Osteocyte (in vitro differentiated cells): ENCODE results near the gene ACTG1. TPM values are rescaled to one million over a fixed set of nuclear protein-coding genes. Genes with fewer than 3 reads are reported as not detected.

Source experiments
- DNase-seq: peaks from one replicate; pipeline ENCODE4 v3.0.0; 2021; ENCODE audit warnings: mixed read lengths; ENCODE audit not compliant: unreplicated experiment; ENCODE audit errors: extremely low spot score
- H3K27ac Mint-ChIP-seq: one replicate; pipeline ENCODE4 v1.8.0; 2021; ENCODE audit warnings: mild to moderate bottlenecking, mixed read lengths; ENCODE audit not compliant: unreplicated experiment
- H3K27me3 Mint-ChIP-seq: one replicate; pipeline ENCODE4 v1.8.0; 2021; ENCODE audit warnings: mixed read lengths; ENCODE audit not compliant: unreplicated experiment
- H3K36me3 Mint-ChIP-seq: one replicate; pipeline ENCODE4 v1.8.0; 2021; ENCODE audit warnings: mixed read lengths; ENCODE audit not compliant: unreplicated experiment
- H3K4me1 Mint-ChIP-seq: one replicate; pipeline ENCODE4 v1.8.0; 2021; ENCODE audit warnings: mixed read lengths; ENCODE audit not compliant: unreplicated experiment
- H3K4me3 Mint-ChIP-seq: one replicate; pipeline ENCODE4 v1.8.0; 2021; ENCODE audit warnings: mild to moderate bottlenecking, moderate library complexity, mixed read lengths; ENCODE audit not compliant: unreplicated experiment
- H3K9me3 Mint-ChIP-seq: one replicate; pipeline ENCODE4 v1.8.0; 2021; ENCODE audit warnings: mixed read lengths; ENCODE audit not compliant: unreplicated experiment
- CTCF ChIP-seq: fragments of 200-600 bp; sonication (generic); IDR thresholded peaks from 2 replicates; pipeline ENCODE4 v1.5.0; 2021; ENCODE audit warnings: antibody characterized with exemption, mild to moderate bottlenecking, moderate library complexity
- total RNA-seq: library from RNA; stranded (reverse); gene quantifications from 2 replicates; pipeline ENCODE4 v1.2.1, GENCODE V29; 2021

ACTG1 gene
- total RNA-seq, 1 donor from 2014 or later, result 4,267 TPM

- DNase-seq, result peak; percentile 86
- no peaks in the 10 kb centered on the region for H3K9me3 Mint-ChIP-seq
Observed at GRCh38 chr17:81518113-81518784, 5.7 kb upstream of the ACTG1 start.

GRCh38 chr17:81517339-81518112 lies 4.9 kb upstream of the ACTG1 start:
- DNase-seq, result peak; percentile 84
- Mint-ChIP-seq H3K27me3 (no peaks in the 10 kb centered on the region), H3K27ac (peak overlapping the region; percentile 66), H3K36me3 (no peaks in the 10 kb centered on the region), H3K9me3 (no peaks in the 10 kb centered on the region), H3K4me3 (peak overlapping the region; percentile 60), H3K4me1 (peaks cover 41% of the 10 kb centered on the region)
- no peak for TF ChIP-seq CTCF

More at GRCh38 chr17:81518113-81518784, 5.7 kb upstream of the ACTG1 start:
- H3K36me3 Mint-ChIP-seq, result no peaks in the 10 kb centered on the region
- peaks cover 42% of the 10 kb centered on the region for H3K4me1 Mint-ChIP-seq
- TF ChIP-seq CTCF, result no peak
- H3K4me3 Mint-ChIP-seq, result peak overlapping the region; percentile 60
- no peaks in the 10 kb centered on the region for H3K27me3 Mint-ChIP-seq
- peak overlapping the region; percentile 66 for H3K27ac Mint-ChIP-seq

DNA sequence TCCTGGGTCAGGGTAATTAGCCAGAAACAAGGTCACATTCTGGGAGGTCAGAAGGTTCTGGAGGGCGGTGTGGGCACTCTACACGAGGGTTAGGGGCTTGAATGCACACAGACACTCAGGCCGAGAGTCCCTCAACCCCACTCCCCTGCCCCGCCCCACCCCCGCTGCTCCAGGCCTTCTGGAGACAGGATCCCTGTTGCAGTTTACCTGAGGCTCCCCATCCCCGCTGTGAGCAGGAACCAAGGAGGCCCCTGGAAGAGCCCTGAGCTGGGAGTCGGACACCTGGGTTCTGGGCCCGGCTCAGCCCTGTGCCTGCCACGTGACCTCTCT lies 4.4 kb upstream of the ACTG1 start:
- Mint-ChIP-seq H3K27me3 (no peaks in the 10 kb centered on the region), H3K36me3 (peaks cover 2% of the 10 kb centered on the region), H3K4me1 (peaks cover 41% of the 10 kb centered on the region), H3K27ac (peak overlapping the region; percentile 66), H3K9me3 (no peaks in the 10 kb centered on the region), H3K4me3 (peak overlapping the region; percentile 86)
- TF ChIP-seq CTCF, result no peak
- no peak for DNase-seq

DNA sequence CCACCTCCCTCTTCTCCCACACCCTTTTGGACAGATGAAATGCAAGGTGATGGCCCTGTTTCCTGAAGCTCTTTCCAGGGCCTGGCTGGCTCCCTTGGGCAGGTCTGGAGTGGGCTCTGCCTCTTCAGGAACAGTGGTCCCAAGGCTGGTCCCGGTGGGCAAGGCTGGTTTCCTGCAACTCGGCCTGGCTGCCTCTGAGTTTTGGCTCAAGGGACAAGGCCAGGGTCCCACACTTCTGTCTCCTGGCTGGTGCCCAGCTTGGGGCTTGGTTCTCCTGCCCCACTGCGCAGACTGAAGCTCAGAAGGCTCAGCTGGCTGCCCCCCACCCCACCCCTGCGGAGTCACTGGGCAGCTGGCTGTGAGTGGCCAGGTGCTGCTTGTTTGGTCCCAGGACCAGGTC lies 3.8 kb upstream of the ACTG1 start:
- H3K9me3 Mint-ChIP-seq, result no peaks in the 10 kb centered on the region
- H3K27me3 Mint-ChIP-seq, result no peaks in the 10 kb centered on the region
- no peak for DNase-seq
- H3K27ac Mint-ChIP-seq, result peak overlapping the region; percentile 66
- H3K4me1 Mint-ChIP-seq, result peaks cover 41% of the 10 kb centered on the region
- H3K36me3 Mint-ChIP-seq, result peaks cover 7% of the 10 kb centered on the region
- peak overlapping the region; percentile 86 for H3K4me3 Mint-ChIP-seq
- no peak for TF ChIP-seq CTCF

DNA sequence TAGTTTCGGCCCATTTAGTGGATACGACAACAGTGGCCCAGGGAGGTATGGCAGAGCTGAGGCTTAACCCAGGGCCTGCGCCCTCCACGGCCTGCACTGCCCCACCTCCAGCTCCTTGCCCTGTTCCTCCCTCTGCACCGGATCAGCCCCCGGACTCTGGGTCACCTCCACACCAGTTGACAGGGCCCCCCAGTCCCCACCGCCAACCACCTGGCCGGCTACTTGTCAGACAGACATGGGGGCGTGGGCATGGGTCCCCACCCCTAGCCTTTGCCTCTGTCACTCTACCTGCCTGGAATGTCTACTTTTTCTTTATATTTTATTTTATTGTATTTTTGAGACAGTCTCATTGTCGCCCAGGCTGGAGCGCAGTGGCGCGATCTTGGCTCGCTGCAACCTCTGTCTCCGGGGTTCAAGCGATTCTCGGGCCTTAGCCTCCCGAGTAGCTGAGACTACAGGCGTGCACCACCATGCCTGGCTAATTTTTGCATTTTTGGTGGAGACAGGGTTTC lies 3.0 kb upstream of the ACTG1 start:
- no peaks in the 10 kb centered on the region for H3K9me3 Mint-ChIP-seq
- DNase-seq, result no peak
- TF ChIP-seq CTCF, result no peak
- no peaks in the 10 kb centered on the region for H3K27me3 Mint-ChIP-seq
- peaks cover 39% of the 10 kb centered on the region for H3K4me1 Mint-ChIP-seq
- peak overlapping the region; percentile 88 for H3K27ac Mint-ChIP-seq
- peaks cover 16% of the 10 kb centered on the region for H3K36me3 Mint-ChIP-seq
- H3K4me3 Mint-ChIP-seq, result peak overlapping the region; percentile 86
